Esophagus (tissue), 2 donors: ENCODE data around the gene CETP. TPM values are rescaled to one million over a fixed set of nuclear protein-coding genes. Genes with fewer than 3 reads are reported as not detected.
"Not testable (repeated sequence)": the region's sequence is repeated elsewhere in the genome, so short reads cannot be mapped to it uniquely, and the experiment has no call there.

Experiments used
- H3K27ac ChIP-seq, 2 donors: one replicate each; pipeline ENCODE4 v1.5.1; 2013; ENCODE audit warnings: low read depth in 2 of 2, mild to moderate bottlenecking in 2 of 2, inconsistent platforms in 1 of 2, low read length in 1 of 2, moderate library complexity in 1 of 2
- H3K27me3 ChIP-seq, 2 donors: one replicate each; pipeline ENCODE4 v1.6.1; 2013; ENCODE audit warnings: low read length in 2 of 2, control low read depth in 1 of 2, mild to moderate bottlenecking in 1 of 2; ENCODE audit not compliant: insufficient read depth in 2 of 2, control insufficient read depth in 1 of 2
- H3K36me3 ChIP-seq, 2 donors: one replicate each; pipeline ENCODE4 v1.6.1; 2013; ENCODE audit warnings: low read length in 1 of 2; ENCODE audit not compliant: control insufficient read depth in 2 of 2, insufficient read depth in 2 of 2
- H3K4me1 ChIP-seq, 2 donors: one replicate each; pipeline ENCODE4 v1.6.1; 2013; ENCODE audit warnings: low read length in 1 of 2; ENCODE audit not compliant: control insufficient read depth in 2 of 2, insufficient read depth in 2 of 2
- H3K4me3 ChIP-seq, 2 donors: one replicate each; pipeline ENCODE4 v1.5.1; 2013; ENCODE audit warnings: low read length in 2 of 2, mild to moderate bottlenecking in 2 of 2, low read depth in 1 of 2, moderate library complexity in 1 of 2
- H3K9me3 ChIP-seq, 2 donors: one replicate each; pipeline ENCODE4 v1.6.1; 2013; ENCODE audit warnings: mild to moderate bottlenecking in 2 of 2, low read depth in 1 of 2, low read length in 1 of 2, moderate library complexity in 1 of 2; ENCODE audit not compliant: control insufficient read depth in 2 of 2, insufficient read depth in 1 of 2
- WGBS, 2 donors: extraction: QIAGEN DNeasy Blood & Tissue Kit; methylation state at CpG; one replicate each; pipeline ENCODE4 v1.1.7; 2013; 5-methylcytosine and 5-hydroxymethylcytosine counted together
- polyA plus RNA-seq, 2 donors: library from polyadenylated mRNA; stranded (reverse); fragments of 200-250 nt; gene quantifications; one replicate each; pipeline ENCODE4 v1.2.3, GENCODE V29; 2013
- donor health status: healthy with polysubstance abuse.
- donor health status: Bipolar disorder and iron deficiency.

Gene CETP
- polyA plus RNA-seq, 2 donors: 0.06 TPM; not detected in 1

DNA sequence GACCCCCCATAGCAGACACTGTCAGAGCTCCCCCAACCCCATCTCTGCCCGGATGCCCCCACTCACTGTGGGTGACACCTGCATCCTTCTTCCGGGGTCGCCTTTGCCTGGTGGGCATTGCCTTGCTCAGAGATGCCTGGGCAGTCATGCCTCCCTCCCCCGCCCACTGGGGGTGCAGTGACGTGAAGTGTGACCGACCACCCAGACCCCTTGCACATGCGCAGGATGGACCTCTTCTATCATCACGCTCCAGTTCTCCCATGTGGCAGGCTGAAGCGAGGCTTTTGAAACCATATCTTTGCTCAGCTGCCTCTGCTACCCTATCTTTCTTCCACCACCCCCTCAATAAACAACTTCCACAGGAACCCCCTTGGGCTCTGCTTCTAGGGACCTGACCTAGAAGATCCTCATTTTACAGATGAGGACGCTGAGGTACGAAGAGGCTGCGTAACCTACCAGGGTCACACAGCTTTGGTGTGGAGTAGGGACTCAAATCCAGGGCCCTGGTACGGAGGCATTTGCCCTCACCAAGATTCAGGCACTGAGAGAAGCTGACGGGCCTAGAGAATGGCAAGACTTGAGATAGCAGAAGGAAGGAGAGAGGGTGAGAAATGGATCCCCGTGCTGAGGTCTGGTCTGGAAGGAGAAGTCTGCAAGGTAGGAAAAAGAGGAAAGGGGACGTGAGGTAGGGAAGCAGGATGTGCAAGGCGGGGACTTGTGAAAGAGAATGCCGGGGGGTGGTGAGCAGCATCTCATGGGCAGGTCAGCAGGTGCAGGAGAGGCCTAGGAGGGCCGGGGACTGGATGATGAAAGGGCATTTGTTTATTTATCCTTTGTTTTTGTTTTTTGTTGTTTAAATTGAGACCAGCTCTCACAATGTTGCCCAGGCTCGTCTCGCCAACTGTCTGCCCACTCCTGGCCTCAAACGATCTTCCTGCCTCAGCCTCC lies 42.0 kb downstream of the CETP start:
- H3K4me1 ChIP-seq: peaks cover 3 to 13% of the 10 kb centered on the region in 2 donors
- no peak overlapping the region for H3K4me3 ChIP-seq
- 83 to 86% methylated on average over 22 of the region's 22 CpGs for WGBS, 2 donors
- no peaks in the 10 kb centered on the region for H3K9me3 ChIP-seq
- no peak overlapping the region for H3K27ac ChIP-seq
- H3K27me3 ChIP-seq: no peaks in the 10 kb centered on the region
- peaks cover 0 to 7% of the 10 kb centered on the region in 2 donors for H3K36me3 ChIP-seq

DNA sequence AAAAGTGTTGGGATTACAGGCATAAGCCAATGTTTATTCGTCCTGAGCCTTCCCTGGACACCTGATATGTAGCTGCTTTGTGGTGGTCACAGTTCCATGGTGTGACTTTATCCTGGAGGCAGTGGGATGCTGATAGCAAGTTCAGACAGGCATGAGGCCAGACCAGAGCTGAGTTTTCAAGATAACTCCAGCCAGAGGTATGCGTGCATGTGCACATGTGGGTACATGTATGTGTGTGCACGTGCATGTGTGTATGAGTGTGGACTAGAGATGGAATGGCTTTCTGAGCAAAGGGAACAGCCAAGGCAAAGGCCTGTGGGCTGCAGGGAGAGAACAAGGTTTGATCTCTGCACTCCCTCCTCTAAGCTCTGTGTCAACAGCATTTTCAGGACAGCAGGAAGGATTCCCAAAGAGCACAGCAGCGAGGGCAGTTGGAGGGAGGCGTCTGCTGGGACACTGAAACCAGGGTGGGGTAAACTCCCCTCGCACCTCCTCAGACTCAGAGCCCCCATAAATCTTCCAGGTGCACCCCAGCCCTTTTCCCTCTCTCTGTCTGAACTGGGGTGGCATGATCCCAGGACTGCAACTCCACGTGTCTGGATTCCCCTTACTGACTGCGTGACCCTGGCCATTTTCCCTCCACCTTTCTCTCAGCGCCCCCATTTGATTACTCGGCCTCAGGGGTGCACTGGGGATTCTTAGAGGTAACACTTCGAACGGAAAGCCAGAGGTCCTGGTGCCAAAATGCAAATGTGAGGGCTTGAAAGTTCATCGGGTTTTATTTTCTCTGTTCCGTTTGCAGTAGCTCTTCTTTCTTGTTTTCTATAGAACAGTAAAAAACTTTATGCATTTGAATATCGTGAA lies 42.9 kb downstream of the CETP start:
- no peaks in the 10 kb centered on the region for H3K27me3 ChIP-seq
- WGBS, 2 donors: 68 to 77% methylated on average over 15 of the region's 15 CpGs
- no peaks in the 10 kb centered on the region for H3K9me3 ChIP-seq

GRCh38 chr16:57005597-57005996 lies 43.8 kb downstream of the CETP start:
- WGBS, 2 donors: 69 to 76% methylated on average over 2 of the region's 2 CpGs
- H3K27ac ChIP-seq, H3K4me1 ChIP-seq, H3K4me3 ChIP-seq, H3K9me3 ChIP-seq, H3K27me3 ChIP-seq, H3K36me3 ChIP-seq: not testable (repeated sequence)

More for the DNA sequence above, 42.9 kb downstream of the CETP start:
- no peak overlapping the region for H3K27ac ChIP-seq
- H3K36me3 ChIP-seq: peaks cover 0 to 7% of the 10 kb centered on the region in 2 donors
- no peak overlapping the region for H3K4me3 ChIP-seq
- H3K4me1 ChIP-seq: peaks cover 3 to 7% of the 10 kb centered on the region in 2 donors

DNA sequence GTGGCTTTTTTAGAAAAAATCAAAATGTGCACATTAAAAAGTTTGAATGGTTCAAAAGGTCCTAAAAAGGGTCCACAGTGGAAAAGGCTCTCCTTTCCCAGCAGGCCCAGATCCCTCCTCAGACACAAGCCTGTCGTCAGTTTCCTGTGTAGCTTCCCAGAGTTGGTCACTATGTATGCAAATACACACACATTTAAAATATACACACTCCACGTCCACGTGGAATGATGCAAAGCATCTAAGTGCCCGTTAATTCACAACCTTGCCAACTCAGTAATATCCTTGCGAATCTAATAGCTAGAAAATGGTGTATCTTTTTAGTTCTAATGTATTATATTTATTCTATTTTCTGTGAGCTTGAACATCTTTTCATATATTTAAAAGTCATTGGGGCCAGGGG lies 45.3 kb downstream of the CETP start:
- Histone ChIP-seq H3K9me3 (no peaks in the 10 kb centered on the region), H3K27me3 (no peaks in the 10 kb centered on the region), H3K27ac (no peak overlapping the region), H3K36me3 (peaks cover 0 to 7% of the 10 kb centered on the region in 2 donors), H3K4me1 (no peaks in the 10 kb centered on the region), H3K4me3 (no peak overlapping the region)
- WGBS, 2 donors: 76 to 79% methylated on average over 5 of the region's 5 CpGs

DNA sequence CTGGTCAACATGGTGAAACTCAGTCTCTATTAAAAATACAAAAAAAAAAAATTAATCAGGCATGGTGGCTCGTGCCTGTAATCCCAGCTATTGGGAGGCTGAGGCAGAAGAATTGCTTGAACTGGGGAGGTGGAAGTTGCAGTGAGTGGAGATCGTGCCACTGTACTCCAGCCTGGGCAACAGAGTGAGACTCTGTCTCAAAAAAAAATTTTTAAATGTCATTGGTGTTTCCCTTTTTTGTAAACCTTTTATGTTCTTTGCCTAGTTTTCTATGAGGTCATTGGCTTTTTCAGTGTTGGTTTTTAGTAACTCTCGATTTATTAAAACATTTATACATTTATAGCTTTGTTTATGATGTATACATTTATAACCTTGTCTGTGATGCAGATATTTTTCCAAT lies 45.8 kb downstream of the CETP start:
- H3K27ac ChIP-seq: no peak overlapping the region
- no peaks in the 10 kb centered on the region for H3K4me1 ChIP-seq
- H3K9me3 ChIP-seq: no peaks in the 10 kb centered on the region
- WGBS, 2 donors: 82% methylated on average over 3 of the region's 3 CpGs
- peaks cover 0 to 7% of the 10 kb centered on the region in 2 donors for H3K36me3 ChIP-seq
- no peak overlapping the region for H3K4me3 ChIP-seq
- no peaks in the 10 kb centered on the region for H3K27me3 ChIP-seq

DNA sequence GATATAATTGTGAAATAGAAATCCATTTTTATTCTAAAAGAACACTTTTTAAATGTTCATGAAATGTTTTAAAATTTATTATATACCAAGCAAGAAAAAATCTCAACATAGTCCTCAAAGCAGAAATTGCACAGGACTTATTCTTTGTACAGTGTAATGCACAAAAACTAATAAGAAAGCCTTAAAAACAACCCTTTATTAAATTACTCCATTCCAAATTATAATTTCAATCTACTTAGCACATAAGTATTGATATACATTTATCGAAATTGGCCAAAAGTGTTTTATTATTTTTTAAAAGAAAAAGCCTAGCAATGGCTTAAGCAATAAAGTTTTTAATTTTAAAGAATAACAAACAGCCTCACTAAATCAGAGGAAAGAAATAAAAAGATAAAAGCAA lies 46.7 kb downstream of the CETP start:
- Histone ChIP-seq H3K9me3 (no peaks in the 10 kb centered on the region), H3K4me3 (no peak overlapping the region), H3K4me1 (no peaks in the 10 kb centered on the region), H3K36me3 (peaks cover 0 to 7% of the 10 kb centered on the region in 2 donors), H3K27me3 (no peaks in the 10 kb centered on the region), H3K27ac (no peak overlapping the region)
- WGBS, 2 donors: 96 to 99% methylated on average over 1 of the region's 1 CpG

DNA sequence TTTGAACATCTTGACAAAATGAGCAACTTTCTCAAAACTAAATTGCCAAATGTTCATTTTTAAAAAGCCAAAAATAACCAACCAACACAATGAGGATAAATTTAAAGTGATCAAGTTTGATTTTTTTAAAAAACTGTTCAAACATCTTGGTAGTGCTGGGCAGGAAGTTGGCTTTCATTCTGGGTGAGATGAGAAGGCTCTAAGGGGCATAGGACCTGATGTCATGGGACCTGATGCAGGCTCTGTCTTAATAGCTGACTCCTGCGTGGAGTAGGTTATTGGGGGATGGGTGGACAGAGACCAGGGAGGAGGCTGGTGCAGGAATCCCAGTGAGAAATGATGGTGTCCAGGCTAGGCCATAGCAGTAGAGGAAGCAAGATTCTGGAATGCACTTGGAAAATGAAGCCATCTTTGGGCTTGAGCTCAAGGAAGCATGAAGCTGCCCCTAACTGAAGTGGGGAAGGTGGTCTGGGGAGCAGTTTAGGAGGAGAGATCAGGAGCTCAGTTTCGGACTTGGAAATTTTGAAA lies 48.0 kb downstream of the CETP start:
- WGBS, 2 donors: 88 to 91% methylated on average over 2 of the region's 2 CpGs
- Histone ChIP-seq H3K27me3 (no peaks in the 10 kb centered on the region), H3K4me1 (no peaks in the 10 kb centered on the region), H3K9me3 (no peaks in the 10 kb centered on the region), H3K27ac (no peak overlapping the region), H3K36me3 (peaks cover 0 to 2% of the 10 kb centered on the region in 2 donors), H3K4me3 (no peak overlapping the region)

GRCh38 chr16:57012353-57012752 lies 50.6 kb downstream of the CETP start:
- H3K4me3 ChIP-seq: no peak overlapping the region
- H3K36me3 ChIP-seq: no peaks in the 10 kb centered on the region
- 93 to 97% methylated on average over 13 of the region's 13 CpGs for WGBS, 2 donors
- no peak overlapping the region for H3K27ac ChIP-seq
- no peaks in the 10 kb centered on the region for H3K9me3 ChIP-seq
- no peaks in the 10 kb centered on the region for H3K27me3 ChIP-seq
- H3K4me1 ChIP-seq: no peaks in the 10 kb centered on the region

DNA sequence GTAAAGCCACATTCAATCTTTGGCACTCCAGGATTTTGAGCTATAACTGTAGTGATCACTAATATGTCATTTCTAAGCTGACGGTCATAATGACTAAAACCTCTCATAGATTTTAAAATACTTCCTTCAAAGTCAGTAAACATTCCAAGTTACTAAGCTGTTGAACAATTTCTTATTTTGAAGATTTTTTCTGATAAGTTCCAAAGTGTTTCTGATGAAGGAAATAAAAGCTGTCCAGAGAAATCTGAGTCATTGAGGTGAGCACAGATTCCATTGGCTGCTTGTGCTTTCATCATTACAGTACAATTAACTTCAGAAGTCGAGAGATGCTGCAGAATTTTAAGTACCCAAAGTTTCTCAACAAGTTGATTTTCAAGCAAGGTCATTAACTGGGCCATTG lies 51.5 kb downstream of the CETP start:
- WGBS, 2 donors: 63 to 72% methylated on average over 2 of the region's 2 CpGs
- Histone ChIP-seq H3K27ac (no peak overlapping the region), H3K4me3 (no peak overlapping the region), H3K27me3 (no peaks in the 10 kb centered on the region), H3K36me3 (peaks cover 0 to 3% of the 10 kb centered on the region in 2 donors), H3K4me1 (no peaks in the 10 kb centered on the region), H3K9me3 (no peaks in the 10 kb centered on the region)
